Activated T-cell treated with anti-CD3 and anti-CD28 coated beads, Interleukin-2, amount 50 U/mL, for 1 hour (primary cell): ENCODE results near the gene NDRG2.
"Not testable (repeated sequence)": the region's sequence is repeated elsewhere in the genome, so short reads cannot be mapped to it uniquely, and the experiment has no call there.

ENCODE experiments used
- DNase-seq: peaks from one replicate; pipeline ENCODE4 v3.0.0-alpha.2; 2020

Gene NDRG2

DNA sequence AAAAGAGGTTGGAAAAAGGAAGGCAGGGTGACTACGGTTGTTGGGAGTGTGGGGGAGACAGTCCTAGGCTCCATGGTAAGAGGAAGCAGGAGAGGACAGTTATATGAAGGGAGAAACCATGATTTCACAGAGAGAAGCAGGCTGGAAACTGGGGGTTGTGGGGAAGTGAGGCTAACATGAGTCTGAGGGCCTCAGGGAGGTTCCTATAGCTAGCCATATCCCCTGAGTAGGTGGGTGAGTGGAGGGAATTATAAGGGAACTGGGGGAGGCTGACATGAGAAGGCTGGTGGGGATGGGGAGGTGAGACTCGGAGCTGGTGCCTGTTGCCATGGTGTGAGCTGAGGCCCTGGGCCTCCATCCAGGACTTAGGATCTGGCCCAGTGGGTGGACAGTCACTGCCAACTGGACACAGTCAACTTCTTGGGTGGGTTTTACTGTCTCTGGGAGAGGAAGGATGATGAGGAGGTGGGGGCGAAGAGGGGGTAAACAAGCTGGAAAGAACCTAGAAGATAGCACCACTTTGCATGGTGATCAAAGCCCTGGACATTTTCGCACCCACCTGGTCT, 8.4 kb upstream of the NDRG2 start:
- DNase-seq = no peak

DNA sequence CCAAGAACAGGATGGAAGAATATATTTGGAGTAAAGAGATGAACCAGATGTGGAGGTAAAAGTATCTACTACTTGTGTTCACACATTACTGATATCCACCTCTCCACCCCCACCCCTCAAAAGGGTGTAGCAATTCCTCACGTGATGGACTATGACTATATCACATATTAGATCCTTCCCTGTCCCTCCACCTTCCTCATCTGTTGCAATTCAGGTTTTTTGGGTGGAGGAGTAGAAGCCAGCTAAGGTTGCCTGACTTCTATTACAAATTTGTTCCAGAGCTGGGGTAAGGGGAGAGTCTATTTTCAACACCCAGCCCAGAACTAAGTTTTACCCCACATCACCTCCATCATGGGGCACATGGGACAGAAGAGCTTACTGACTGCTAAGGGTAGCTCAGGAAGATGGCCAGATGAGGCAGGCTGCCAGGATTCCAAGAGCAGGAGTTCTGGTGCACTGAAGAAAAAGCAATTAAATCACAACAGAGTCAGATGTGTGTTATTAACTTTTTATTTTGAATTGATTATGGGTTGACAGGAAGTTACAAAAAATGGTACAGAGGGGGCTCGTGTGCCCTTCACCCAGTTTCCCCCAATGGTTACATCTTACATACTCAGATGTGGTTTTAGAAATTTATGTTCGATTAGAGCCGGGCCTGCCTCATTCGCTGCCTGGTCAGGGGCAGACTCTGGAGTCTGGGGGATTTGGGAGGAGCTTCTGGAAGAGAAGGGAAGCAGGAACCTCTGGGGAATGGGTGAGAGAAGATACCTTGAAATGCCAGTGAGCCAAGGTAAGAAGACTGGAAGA, 7.7 kb upstream of the NDRG2 start:
- DNase-seq = no peak

DNA sequence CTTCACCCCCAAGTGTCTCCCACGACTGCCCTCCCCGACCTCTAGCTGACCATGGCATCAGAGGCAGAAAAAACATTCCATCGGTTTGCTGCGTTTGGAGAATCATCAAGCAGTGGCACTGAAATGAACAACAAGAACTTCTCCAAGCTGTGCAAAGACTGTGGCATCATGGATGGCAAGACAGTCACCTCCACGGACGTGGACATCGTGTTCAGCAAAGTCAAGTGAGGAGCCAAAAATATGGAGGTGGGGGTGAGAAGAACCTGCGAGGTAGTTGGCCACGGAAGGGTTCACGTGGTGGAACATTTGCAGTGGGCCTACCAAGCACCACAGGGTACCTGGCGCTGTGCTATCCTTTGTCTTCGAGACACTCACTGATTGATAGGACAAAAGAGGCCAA, 5.7 kb upstream of the NDRG2 start:
- no peak for DNase-seq

DNA sequence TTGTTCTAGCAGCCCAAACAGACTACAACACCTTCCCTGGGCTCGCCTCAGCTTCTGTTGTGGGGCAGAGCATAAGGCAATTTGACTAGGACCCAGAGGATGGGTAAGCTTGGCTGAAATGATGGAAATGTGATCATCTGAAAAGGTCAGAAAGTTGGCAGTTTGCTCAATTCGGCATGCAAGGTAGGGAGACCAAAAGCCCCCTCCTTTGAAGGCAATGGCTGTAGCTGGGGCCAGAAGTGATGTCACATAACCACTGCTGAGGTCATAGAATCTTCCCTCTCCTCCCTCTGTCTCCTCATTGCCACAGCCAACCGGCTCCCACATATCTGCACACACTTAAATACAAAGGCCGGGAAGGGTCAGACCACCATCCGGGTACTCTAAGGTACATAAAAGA, 5.1 kb upstream of the NDRG2 start, which contains the start of gene TPPP2:
TSS of gene TPPP2 (plus strand) at position 301 of the 400 bp plus-strand sequence. CDS start 365 bp downstream, outside the sequence.
- no peak for DNase-seq

DNA sequence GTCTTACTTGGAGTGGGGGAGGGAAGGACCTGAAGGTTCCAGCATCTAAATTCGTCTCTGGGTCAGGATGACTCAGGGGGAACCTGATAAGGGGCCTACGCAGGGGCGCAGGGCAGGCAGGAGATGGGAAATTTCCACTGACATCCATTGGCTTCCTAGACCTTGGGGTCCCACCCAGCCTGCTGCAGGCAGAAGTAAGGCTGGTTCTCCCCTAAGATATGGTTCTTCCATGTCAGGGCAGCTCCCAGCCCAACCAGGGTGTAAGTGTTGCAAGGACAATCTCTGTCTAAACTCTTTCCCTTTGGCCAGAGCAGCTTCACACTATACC, 2.1 kb upstream of the NDRG2 start:
- no peak for DNase-seq

DNA sequence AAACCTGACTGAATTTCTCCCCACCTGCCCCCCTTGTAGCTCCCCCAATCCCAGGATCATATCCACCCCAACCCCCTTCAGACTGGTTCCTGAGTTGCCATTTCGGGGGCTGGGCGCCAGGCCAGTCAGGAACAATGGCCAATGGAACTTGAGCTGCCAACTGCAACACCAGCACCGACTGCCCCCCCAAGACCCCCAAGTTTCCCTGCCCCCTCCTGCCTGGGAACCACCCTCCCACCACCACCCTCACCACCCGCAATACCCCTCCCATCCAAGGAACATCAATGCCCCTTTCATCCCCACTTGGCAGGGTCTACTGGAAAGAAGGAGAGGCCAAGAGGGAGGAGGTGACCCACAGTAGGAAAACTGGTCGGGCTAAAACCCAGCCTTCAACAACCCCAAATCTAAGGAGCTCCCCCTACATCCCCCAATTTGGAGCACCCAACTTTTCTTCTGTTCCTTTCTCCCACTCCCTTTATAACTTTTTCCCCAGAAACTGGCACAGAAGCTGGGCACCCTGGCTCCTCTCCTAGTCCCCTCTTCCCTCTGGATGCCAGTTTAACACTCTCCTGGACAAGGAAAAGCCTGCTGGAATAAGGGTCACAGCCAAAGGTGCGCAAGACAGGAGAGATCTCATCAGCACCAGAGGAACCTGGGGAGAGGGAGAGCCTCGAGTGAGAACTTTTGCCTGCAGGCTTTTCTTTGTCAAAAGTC, 1.6 kb upstream of the NDRG2 start:
- DNase-seq = no peak

DNA sequence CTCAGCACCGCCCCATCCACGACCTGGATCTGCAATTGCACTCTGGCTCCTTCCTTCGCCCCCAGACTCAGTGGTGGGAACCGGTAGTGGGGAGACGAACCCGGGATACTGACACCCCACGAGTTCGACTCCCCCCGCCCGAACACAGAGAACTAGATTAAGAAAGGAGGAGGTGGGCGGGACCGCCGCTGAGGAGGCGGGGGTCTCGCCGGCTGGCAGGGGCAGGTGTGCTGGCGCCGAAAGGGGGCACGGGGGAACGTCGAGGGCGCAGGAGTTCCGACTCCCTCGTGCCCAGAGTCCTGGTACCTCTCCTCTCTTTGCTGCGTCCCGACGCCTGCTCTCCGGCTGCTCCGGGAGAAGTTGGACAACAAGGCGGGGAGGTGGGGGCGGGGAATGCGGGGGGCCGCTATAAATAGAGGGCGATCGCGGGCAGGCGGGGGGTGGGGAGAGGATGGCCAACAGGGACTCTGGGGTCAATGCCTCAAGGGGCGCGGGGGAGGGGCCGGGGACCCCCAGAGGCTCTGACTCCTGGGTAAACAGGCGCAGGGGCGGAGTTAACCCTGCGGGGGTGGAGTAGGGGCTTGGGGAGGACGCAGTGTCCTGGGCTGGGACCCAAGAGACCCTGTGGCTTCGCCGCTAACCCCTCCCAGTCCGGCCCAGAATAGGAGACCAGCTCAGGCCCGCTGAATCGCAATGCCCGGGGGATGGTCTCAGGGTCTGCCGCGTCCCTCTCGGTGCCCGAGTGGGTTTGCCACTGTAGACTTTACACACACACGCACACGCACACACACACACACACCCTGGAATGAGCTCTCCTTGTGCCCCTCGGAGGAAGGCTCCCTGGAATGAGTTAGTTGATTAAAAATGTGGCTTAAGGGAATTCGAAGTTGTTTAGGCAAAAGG, 761 bp upstream of the NDRG2 start:
- no peak for DNase-seq

DNA sequence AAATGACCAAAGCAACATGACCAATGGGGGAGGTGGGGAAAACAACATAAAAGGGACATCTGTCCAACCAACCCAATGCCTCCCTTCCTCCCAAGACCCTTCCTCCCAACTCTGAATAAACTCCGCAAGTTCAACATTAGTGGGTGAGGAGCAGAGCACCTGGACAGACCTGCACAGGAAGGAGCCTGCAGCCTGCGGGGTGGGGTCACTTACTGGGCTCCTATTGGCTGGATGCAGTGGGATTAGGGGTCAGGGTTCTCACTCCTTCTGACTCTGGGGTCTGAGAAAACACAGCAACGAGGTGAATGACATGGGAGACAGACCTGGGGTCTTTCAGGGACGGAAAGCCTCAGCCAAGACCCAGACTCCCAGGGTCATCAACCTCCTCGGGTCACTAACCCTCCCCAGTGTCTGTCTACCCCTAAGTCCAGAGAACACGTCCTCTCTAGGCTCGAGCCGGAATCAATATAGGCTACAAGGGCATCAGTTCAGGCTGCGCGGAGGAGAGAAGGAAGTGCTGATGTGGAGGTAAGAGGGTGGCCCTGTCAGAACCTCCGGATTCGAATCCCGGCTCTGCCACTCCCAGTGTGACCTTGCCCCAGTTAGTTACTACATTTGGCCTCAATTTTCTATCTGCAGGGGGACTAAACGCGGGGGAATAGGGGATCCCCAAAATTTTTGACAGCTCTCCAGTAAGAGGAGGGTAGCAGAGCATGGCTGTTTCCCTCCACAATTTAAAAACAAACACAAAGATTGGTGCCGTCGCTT, 860 bp downstream of the NDRG2 start:
- peak; percentile 33 for DNase-seq

DNA sequence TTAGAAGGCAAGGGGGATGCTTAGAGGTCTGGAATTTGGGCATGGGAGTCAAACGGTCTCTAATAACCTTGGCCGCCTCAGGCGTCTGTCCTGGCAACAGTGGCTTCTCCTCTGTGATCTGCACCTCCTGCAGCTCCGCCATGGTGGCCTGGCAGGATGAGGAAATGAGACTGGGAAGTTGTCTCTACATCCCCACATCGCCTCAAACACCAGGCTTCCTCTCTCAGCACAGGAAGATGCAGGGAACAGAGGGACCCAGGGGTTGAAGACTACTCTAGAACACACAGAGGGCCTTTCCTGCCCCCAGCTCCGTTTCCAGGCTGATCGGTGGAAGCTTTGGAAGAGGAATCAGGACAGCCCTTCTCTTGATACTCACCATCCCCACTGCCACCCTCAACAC, 1.7 kb downstream of the NDRG2 start:
- no peak for DNase-seq

DNA sequence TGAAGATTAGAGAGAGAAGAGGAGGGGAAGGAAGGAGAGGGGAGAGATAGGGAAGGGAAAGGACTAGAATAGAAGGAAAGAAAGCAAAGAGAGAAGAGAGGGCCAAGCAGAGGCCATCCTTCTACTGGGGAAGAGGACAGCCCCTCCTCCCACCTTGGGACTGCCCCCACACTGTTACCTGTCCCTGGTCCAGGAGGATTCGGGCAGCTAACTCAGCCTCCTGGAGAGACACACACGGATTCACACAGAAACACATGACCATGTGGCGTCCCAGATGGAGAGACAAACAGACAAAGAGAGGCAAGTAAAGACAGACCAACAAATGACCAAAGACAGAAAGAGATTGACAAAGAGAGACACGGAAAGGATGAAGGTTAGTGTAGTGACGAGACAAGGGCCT, 2.2 kb downstream of the NDRG2 start:
- DNase-seq = no peak

DNA sequence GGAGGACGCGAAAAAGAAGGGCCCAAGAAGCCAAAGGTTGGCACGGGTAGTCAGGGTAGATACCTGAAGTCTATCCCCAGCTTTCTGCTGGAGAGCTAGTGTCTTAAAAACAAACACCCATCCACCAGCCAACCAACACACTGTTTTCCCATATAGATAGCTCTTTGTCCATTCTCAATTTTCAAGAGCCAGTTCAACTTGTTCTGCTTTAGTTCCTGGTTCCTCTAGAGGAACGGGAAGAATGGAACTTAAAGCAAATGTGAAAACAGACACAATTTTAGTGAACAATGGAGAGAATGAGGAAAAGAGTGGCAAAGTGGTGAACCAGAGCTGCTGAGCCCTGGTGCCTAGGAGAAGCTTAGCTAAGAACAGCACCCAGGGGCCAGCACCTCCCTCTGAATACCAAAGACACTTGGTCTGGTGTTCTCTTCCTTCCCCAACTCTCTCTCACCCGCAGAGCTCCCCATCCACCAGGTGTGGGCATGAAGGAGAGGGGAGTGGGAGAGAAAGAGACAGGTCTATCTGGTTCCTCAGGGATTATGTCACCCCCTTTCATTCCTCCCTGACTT, 3.8 kb downstream of the NDRG2 start:
- DNase-seq = no peak

DNA sequence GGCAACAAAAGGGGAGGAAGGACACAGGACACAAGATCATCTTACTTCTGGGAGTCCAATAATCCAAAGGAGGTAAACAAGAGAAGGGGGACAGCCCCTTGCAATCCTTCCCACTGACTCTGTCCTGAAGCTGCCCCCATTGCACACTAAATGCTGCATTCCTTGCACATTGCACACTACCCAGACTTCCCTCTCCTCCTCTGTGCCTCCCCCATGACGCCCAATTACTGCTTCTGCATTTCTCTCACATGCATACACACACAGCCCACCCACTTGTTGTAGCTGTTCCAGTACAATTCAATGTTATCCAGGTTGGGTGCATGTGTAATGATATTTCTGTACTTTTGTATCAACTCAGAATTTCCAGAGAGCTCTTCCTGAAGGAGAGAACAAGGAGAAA, 5.5 kb downstream of the NDRG2 start:
- no peak for DNase-seq

DNA sequence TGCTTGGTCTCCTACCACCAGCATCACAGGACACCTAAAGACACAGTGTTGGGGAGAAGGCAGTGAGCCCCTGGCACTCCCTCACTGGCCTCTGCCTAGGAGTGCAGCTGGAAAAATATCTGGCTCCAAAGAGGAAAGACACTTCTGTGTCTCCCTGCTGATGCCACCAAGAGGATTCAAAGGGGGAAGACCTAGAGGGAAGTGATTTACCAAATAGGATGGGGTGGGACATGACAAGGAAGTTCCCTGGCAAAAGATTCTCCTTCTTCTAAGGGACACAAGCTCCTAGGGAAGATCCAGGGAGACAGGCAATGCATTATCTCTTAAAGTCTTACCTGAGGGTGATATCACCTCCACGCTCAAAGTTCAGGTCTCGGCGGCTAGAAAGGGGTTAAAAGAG, 6.1 kb downstream of the NDRG2 start:
- DNase-seq = no peak

DNA sequence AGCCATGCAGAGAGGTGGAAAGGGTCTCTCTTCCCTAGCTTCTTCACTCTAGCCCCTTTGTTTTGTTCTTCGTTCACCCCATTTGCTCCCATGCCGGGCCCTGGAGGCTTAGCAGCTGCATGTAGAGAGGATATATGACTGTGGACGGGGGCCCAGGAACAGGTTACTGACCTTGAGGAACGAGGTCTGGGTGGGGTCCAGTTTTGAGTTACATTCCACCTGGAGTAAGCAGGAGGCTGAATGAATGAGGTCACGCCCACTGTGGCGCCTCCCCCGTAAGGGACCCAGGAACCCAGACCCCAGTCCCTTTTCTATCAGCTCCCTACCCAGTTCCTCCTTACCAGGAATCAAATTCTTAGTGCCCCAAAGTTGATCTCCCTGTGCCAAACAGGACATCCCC, 6.6 kb downstream of the NDRG2 start:
- no peak for DNase-seq

DNA sequence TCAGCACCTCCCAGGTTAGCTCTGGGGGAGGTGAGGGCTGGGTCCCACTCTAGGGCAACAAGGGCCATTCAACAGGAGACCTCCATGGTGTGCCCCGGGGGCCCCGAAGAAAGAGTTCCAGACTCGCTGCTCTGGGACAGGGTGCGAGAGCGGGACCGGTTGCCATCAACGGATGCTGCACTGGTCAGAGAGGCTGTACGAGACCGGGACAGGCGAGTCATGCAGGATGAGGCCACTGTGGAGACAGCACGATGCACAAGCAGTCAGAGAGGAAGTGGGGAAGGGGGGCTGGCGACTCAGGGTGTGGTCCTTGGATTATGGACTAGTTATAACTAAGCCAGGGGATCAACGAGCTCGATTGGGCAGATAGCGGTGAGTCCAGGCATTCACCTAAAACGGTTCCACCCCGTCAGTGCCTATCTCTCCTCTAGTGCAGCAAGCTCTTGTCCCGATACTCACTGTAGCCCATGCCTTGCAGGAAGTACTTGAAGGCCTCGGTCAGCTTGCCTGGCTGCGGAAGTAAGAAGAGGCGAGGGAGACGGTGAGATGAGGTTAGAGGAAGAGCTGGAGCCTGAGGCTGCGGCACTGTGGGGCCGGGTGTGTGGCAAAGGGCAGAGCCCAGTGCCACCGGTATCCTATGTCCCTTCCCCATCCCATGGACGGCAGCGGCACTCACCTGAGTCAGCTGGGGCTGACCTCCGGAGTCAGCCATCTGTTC, 7.2 kb downstream of the NDRG2 start:
- DNase-seq = no peak

DNA sequence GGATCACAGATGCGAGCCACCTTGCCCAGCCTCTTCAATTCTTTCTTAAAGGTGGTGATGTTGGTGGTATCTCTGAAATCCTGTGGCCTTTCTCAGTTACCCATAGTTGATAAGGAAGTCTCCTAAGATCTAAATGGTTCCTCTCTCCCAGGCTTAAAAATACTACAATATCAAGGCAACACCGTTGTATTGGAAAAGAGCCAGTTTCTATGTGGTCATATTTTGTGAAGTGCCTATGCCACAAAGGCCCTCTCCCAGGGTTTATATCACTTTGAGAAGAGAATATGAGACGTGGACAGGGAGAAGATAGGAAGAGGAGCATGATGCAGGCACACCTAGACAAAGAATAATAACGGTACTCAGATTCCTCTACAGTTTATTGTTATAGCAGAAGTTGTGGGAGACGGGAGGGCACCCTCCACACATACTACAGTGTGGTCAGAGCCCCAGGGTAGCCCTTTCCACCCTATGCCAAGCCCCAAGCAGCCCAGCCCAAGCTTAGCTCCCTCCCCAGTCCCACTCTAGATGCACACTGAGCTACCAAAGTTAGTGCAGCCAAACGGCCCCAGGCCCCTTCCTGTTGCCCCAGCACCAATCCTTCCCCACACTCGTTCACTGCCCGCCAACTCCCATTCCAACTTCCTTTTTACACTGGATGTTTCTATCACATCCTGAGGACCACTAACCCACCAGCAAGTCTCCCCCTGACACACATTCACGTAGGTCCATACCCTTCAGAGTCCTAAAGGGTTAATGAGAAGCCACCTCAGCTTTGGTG, 8.3 kb downstream of the NDRG2 start:
- DNase-seq = no peak

DNA sequence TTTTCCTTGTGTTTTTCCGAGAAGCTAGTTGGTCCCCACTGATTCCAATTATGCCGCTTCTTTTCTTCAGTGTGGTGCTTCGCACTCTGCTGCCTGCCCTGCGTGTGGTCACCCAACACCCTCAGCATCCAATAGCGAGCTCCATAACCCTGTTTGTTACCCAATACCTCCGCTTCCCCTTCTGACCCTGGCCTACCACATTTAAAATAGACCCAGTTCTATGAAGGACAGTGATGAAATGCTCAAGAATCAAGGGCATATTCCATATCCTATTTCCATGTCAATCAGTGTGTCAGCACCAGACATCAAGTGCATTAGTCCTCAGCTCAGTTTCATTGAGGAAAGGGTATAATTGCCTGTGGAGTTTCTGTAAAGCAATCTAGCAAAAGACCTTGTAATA, 9.5 kb downstream of the NDRG2 start:
- DNase-seq = no peak

DNA sequence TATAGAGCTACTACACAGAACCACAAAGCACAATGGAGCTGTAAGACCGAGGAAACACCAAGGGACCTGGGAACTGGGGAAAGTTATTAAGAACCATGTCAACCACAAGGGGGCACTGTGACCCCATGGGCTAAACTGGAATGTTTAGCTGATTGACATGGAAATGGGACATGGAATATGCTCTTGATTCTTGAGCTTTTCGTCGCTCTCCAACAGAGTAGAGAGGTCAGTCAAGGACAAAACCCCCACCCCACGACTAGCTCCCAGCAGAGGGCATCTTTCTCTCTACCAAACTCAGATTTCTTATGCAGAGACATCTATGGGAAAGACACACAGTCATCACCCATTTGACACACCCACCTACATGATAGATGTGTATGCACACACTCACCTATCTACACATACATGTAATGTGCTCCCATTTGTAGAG, 10.1 kb downstream of the NDRG2 start:
- DNase-seq = peak; percentile 77

DNA sequence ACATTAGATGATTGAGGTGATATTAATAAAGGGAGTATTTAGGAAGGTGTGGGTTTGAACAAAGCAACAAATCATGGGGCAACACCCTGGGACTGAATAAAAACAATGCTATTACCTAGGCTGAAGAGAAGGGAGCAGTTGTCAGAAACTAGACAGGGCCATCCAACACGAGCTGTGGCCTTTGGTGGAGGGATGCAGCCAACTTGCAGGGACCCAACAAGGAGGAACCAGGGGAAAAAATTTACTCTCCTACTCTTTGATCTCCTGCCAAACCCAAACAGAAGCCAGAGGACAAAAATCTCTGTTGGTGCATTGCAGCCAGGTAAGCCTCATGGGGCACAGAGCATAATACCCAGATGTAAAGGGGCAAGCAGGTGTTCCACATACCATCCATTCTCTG, 13.7 kb downstream of the NDRG2 start:
- DNase-seq = no peak

DNA sequence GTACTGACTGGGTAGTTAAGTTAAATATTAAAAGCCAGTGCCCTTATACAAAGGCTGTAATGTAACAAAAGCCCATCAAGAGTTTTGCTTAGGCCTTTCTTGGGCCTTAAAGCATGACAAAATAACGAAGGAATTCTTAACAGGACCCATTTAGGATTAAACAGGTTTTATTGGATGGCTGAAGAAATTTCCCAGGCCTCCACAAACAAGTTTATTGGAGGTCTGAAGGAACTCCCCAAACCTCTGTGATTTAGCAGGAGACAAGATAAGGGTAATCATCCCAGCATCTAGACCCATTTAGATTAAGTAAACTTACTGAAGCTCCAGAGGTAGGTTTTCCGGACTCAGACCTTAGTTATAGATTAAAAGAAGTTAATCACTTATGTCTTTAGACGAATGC, 15.1 kb downstream of the NDRG2 start:
- DNase-seq = not testable (repeated sequence)
